ENCODE data around the gene THSD4.

The THSD4 gene

DNA sequence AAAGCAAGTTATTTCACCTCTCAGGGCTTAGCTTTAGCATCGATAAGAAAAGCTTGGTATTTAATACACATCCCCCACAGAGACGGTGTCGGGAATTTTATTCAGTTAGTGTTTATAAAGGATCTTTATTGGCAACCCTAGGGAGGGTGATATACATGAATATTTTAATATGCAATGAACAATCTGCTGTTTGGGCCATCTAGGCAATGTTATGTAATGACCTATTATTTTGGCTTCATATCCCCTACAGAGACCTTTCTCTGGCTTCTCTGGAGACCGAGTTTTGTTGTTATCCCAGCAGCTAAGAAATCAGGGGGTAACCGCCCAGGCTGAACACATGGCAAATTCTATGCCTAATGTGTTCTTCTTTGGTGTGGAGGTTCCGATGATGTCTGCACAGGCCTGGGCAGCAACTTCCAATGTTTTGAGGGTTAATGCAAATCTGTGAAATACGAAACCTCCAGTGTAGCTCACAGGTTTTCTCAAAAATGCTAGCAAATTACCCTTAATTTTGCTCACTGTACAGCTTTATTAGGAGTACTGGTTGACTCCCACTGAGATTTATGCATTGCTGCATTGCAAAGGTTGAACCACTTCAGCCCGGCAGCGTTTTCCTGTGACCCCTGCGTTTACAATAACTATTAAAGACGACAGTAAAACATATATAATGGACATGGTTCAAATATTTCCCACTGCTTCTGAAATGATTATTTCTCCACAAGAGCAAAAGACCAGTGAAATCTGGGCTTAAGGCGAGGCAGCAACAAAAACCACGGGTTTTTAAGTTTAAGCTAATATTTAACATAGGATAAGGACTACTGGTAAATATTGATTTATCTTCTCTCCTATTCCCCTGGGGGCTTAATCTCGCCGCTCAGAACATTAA lies 396.8 kb downstream of the THSD4 start:
- DNase-seq (ENCODE audit: low spot score), result no peak
- TF ChIP-seq, protein P1, sequence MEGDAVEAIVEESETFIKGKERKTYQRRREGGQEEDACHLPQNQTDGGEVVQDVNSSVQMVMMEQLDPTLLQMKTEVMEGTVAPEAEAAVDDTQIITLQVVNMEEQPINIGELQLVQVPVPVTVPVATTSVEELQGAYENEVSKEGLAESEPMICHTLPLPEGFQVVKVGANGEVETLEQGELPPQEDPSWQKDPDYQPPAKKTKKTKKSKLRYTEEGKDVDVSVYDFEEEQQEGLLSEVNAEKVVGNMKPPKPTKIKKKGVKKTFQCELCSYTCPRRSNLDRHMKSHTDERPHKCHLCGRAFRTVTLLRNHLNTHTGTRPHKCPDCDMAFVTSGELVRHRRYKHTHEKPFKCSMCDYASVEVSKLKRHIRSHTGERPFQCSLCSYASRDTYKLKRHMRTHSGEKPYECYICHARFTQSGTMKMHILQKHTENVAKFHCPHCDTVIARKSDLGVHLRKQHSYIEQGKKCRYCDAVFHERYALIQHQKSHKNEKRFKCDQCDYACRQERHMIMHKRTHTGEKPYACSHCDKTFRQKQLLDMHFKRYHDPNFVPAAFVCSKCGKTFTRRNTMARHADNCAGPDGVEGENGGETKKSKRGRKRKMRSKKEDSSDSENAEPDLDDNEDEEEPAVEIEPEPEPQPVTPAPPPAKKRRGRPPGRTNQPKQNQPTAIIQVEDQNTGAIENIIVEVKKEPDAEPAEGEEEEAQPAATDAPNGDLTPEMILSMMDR (IDR thresholded peaks at IDR 0.05; ENCODE audit: extremely low read depth, missing control alignments), result no peak

DNA sequence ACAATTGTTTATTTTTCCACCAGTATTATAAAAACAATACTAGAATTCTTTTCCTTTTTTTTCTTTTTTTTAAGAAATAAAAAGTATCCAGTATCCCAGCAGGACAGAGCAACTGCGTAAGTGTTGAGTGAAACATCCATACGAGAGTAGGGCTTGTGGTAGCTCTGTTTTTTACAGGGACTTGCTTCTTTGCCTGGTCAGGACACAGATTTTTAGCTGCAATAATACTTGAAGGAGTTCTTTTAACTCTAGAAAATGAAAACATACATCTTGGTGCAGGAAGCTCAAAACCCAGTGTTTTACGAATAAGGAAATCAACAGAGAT lies 397.4 kb downstream of the THSD4 start:
- TF ChIP-seq, protein P1 (IDR thresholded peaks at IDR 0.05; ENCODE audit: extremely low read depth, missing control alignments), result no peak
- DNase-seq (ENCODE audit: low spot score), result no peak

DNA sequence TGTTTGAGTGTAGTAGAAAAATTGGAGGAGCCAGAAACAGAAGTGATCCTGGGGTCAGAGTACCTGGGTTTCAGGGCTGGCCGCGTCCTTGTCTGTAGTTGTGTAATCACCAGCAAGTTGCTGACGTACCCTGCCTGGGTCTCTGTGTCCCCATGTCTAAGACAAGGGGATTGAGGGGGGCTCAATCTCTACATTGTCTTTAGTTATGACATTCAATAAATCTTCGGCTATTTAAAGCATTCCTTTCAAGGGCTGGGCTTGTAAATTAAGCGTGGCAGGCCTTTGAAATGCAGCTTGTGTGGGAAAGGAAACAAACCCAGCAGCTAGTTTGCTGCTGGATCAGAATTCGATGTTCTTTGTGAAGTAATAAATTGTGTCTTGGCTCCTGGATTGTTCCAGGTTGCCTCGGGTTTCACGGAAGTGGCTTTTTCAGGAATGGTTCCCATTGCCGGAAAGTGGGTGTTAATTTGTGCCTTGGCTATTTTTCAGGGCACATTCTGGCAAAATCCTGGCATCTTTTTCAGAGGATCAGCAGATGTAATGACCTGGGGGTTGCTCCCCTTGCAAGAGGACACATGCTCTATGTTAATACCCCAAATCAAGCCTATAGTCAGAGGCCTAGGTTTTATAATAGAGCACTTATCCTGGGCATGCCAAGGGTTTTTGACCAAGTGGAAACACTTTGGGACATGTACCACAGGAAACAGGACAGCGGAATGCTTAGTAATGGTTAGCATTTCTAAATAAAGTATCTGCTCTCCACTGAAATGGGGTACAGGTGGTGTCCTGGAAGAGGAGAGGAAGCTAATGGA lies 400.3 kb downstream of the THSD4 start:
- DNase-seq (ENCODE audit: low spot score), result no peak
- TF ChIP-seq, protein P1 (IDR thresholded peaks at IDR 0.05; ENCODE audit: extremely low read depth, missing control alignments), result no peak

DNA sequence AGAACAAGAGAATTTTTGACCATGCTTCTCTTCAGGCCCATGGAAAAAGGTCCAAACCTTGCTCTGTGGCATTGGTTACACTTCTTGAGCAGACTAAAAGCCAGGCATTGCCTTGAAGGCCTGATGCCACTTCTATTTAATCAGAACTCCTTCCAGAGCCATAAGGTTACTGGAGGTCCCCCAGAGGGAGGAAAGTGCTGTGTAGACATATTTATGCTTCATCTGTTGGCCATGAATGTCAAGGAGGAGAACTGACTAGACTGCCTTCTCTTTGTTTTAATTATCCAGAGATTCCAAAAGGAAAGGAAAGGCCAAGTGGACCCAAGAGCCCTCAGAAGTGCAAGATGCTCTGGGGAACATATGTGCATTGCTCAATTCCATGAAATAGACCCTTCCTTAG lies 402.5 kb downstream of the THSD4 start:
- TF ChIP-seq, protein P1 (IDR thresholded peaks at IDR 0.05; ENCODE audit: extremely low read depth, missing control alignments), result no peak
- no peak for DNase-seq (ENCODE audit: low spot score)

DNA sequence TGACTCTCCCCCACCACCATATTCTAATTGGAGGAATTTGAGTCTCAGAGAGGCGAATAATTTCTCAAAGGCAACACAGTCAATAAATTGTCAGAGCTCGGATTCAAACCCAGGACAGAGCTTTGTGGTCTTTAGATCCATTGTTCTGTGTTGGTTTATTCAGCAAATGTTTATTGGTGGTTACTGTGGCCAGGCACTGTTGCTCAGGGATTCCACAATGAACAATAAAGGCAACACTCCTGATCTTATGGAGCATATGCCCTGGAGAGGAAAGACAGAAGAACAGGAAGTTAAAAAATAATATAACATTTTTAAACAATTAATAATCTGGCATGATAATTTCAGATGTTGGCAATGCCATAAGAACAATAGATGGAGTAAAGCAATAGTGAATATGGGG lies 403.4 kb downstream of the THSD4 start:
- TF ChIP-seq, protein P1 (IDR thresholded peaks at IDR 0.05; ENCODE audit: extremely low read depth, missing control alignments), result no peak
- no peak for DNase-seq (ENCODE audit: low spot score)

DNA sequence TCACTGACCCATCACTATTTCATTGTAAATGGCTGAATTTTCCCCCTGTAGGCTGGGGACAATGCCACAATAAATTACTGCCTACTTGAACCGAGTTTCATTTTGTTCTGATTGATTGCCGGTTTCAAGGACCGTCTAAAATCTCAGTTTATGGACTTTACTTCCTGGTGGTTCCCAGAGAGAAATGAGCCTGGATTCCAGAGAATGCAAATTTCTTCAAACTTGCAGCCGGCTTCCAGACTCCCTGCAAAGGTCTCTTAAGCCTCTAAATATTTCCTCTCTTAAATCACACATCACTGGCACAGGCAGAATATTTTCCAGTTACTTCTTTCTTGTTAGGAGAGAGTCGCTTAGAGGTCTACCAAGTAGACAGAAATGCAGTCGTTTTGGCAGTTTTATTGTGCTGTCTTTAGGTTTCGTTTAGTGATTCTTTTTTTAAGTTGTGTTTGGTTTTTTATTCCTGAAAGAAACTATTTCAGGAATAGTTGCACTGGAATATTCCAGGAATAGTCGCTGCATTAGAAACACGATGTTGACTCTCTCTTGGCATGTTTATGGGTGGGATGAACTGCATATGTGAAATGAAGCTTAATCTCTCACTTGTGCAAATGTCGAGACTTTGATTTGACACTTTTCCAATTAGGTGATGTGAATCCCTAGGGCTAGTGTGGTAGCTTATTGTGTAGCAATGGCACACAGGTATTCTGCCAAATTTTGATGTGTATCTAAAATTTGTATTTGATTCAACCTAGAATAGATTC lies 411.0 kb downstream of the THSD4 start:
- TF ChIP-seq, protein P1 (IDR thresholded peaks at IDR 0.05; ENCODE audit: extremely low read depth, missing control alignments), result no peak
- no peak for DNase-seq (ENCODE audit: low spot score)

Measured in GM20000 (cell line).